Ectodermal cell (in vitro differentiated cells): Measurements from ENCODE around the gene VGLL4.
"Not testable (repeated sequence)": the region's sequence is repeated elsewhere in the genome, so short reads cannot be mapped to it uniquely, and the experiment has no call there.

ENCODE experiments used
- H3K27ac ChIP-seq: 2 replicates; pipeline ENCODE4 v1.7.0; 2013; ENCODE audit warnings: mild to moderate bottlenecking, low read depth, low read length; ENCODE audit not compliant: insufficient read depth, poor library complexity, severe bottlenecking
- H3K27me3 ChIP-seq: 2 replicates; pipeline ENCODE4 v1.7.0; 2013; ENCODE audit warnings: mild to moderate bottlenecking, low read length; ENCODE audit not compliant: insufficient read depth, control insufficient read depth, poor library complexity, severe bottlenecking
- H3K36me3 ChIP-seq: one replicate; pipeline ENCODE4 v1.7.0; 2013; ENCODE audit warnings: low read length; ENCODE audit not compliant: control insufficient read depth, insufficient read depth
- H3K4me1 ChIP-seq: one replicate; pipeline ENCODE4 v1.7.0; 2013; ENCODE audit warnings: low read length; ENCODE audit not compliant: control insufficient read depth, insufficient read depth
- H3K4me3 ChIP-seq: 2 replicates; pipeline ENCODE4 v1.7.0; 2013; ENCODE audit warnings: low read depth, low read length, control low read depth; ENCODE audit not compliant: insufficient read depth
- H3K9me3 ChIP-seq: 2 replicates; pipeline ENCODE4 v1.7.0; 2013; ENCODE audit warnings: mild to moderate bottlenecking, low read length, moderate library complexity; ENCODE audit not compliant: control insufficient read depth
- WGBS, 2 experiments: methylation state at CpG; one replicate each; pipeline ENCODE4 v1.1.7; 2013; ENCODE audit warnings: missing lambda C conversion rate in 2 of 2; 5-methylcytosine and 5-hydroxymethylcytosine counted together

VGLL4 gene

GRCh38 chr3:11534793-11535101 is 109.0 kb downstream of the VGLL4 start:
- 92 to 93% methylated on average over 7 of the region's 7 CpGs for WGBS, 2 experiments
- Histone ChIP-seq H3K36me3 (no peaks in the 10 kb centered on the region), H3K4me3 (no peak overlapping the region), H3K9me3 (no peaks in the 10 kb centered on the region), H3K27ac (no peak overlapping the region), H3K4me1 (peaks cover 24% of the 10 kb centered on the region), H3K27me3 (no peaks in the 10 kb centered on the region)

- no peaks in the 10 kb centered on the region for H3K27me3 ChIP-seq
- 94 to 95% methylated on average over 21 of the region's 21 CpGs for WGBS, 2 experiments
- H3K9me3 ChIP-seq = no peaks in the 10 kb centered on the region
- H3K4me1 ChIP-seq = peaks cover 24% of the 10 kb centered on the region
- H3K36me3 ChIP-seq = no peaks in the 10 kb centered on the region
- H3K4me3 ChIP-seq = no peak overlapping the region
- no peak overlapping the region for H3K27ac ChIP-seq
These were observed 109.5 kb downstream of the VGLL4 start for GRCh38 chr3:11534011-11534792.

GRCh38 chr3:11532931-11533391 is 110.8 kb downstream of the VGLL4 start:
- Histone ChIP-seq H3K27ac (no peak overlapping the region), H3K27me3 (no peaks in the 10 kb centered on the region), H3K4me3 (no peak overlapping the region), H3K4me1 (peaks cover 24% of the 10 kb centered on the region), H3K36me3 (no peaks in the 10 kb centered on the region), H3K9me3 (no peaks in the 10 kb centered on the region)
- WGBS, 2 experiments = 84 to 86% methylated on average over 8 to 9 of the region's 9 CpGs

- H3K27me3 ChIP-seq = no peaks in the 10 kb centered on the region
- no peak overlapping the region for H3K27ac ChIP-seq
- 90 to 92% methylated on average over 11 of the region's 11 CpGs for WGBS, 2 experiments
- H3K4me1 ChIP-seq = peaks cover 16% of the 10 kb centered on the region
- no peaks in the 10 kb centered on the region for H3K9me3 ChIP-seq
- no peak overlapping the region for H3K4me3 ChIP-seq
- no peaks in the 10 kb centered on the region for H3K36me3 ChIP-seq
These were observed 113.5 kb downstream of the VGLL4 start for GRCh38 chr3:11530153-11530721.

GRCh38 chr3:11529281-11529680 is 114.4 kb downstream of the VGLL4 start:
- no peaks in the 10 kb centered on the region for H3K9me3 ChIP-seq
- H3K4me3 ChIP-seq = no peak overlapping the region
- H3K36me3 ChIP-seq = no peaks in the 10 kb centered on the region
- peaks cover 7% of the 10 kb centered on the region for H3K4me1 ChIP-seq
- H3K27ac ChIP-seq = no peak overlapping the region
- WGBS, 2 experiments = 95 to 96% methylated on average over 4 of the region's 4 CpGs
- H3K27me3 ChIP-seq = no peaks in the 10 kb centered on the region

GRCh38 chr3:11526121-11526520 is 117.6 kb downstream of the VGLL4 start:
- not testable (repeated sequence) for H3K27me3 ChIP-seq, H3K4me3 ChIP-seq, H3K36me3 ChIP-seq, H3K27ac ChIP-seq, H3K9me3 ChIP-seq, H3K4me1 ChIP-seq
- WGBS, 2 experiments = 89 to 93% methylated on average over 5 of the region's 5 CpGs

GRCh38 chr3:11523572-11524101 is 120.1 kb downstream of the VGLL4 start:
- Histone ChIP-seq H3K27me3 (no peaks in the 10 kb centered on the region), H3K27ac (no peak overlapping the region), H3K4me1 (no peaks in the 10 kb centered on the region), H3K4me3 (no peak overlapping the region), H3K36me3 (no peaks in the 10 kb centered on the region), H3K9me3 (no peaks in the 10 kb centered on the region)
- 85 to 94% methylated on average over 6 to 7 of the region's 7 CpGs for WGBS, 2 experiments

- Histone ChIP-seq H3K4me1 (no peaks in the 10 kb centered on the region), H3K36me3 (no peaks in the 10 kb centered on the region), H3K9me3 (no peaks in the 10 kb centered on the region), H3K27ac (no peak overlapping the region), H3K4me3 (no peak overlapping the region), H3K27me3 (no peaks in the 10 kb centered on the region)
- WGBS, 2 experiments = 92 to 98% methylated on average over 8 of the region's 8 CpGs
These were observed 120.7 kb downstream of the VGLL4 start for GRCh38 chr3:11522953-11523571.

GRCh38 chr3:11522398-11522715 is 121.4 kb downstream of the VGLL4 start:
- Histone ChIP-seq H3K4me3 (no peak overlapping the region), H3K27ac (no peak overlapping the region), H3K27me3 (no peaks in the 10 kb centered on the region), H3K36me3 (no peaks in the 10 kb centered on the region), H3K9me3 (no peaks in the 10 kb centered on the region), H3K4me1 (no peaks in the 10 kb centered on the region)
- WGBS, 2 experiments = 91 to 95% methylated on average over 5 of the region's 5 CpGs

GRCh38 chr3:11521167-11521566 is 122.5 kb downstream of the VGLL4 start:
- no peak overlapping the region for H3K27ac ChIP-seq
- WGBS, 2 experiments = 95 to 96% methylated on average over 8 of the region's 8 CpGs

More at GRCh38 chr3:11521167-11521566, 122.5 kb downstream of the VGLL4 start:
- Histone ChIP-seq H3K4me3 (no peak overlapping the region), H3K27me3 (no peaks in the 10 kb centered on the region), H3K36me3 (no peaks in the 10 kb centered on the region), H3K9me3 (no peaks in the 10 kb centered on the region), H3K4me1 (no peaks in the 10 kb centered on the region)
